Fibroblast of pulmonary artery (primary cell): Measurements from ENCODE around the gene MANEA.

ENCODE experiments used
- DNase-seq: peaks from one replicate; pipeline ENCODE4 v3.0.0-alpha.2; 2010; ENCODE audit warnings: low read depth
- H3K4me3 ChIP-seq: replicated peaks from 2 replicates; pipeline ENCODE4 v1.5.1; 2011; ENCODE audit warnings: low read depth, mild to moderate bottlenecking, control low read depth, low read length, moderate library complexity
- CTCF ChIP-seq: IDR thresholded peaks from 2 replicates; pipeline ENCODE4 v1.5.1; 2011; ENCODE audit warnings: mild to moderate bottlenecking, control low read depth, low read length, inconsistent platforms; ENCODE audit errors: missing control alignments

MANEA gene

GRCh38 chr6:95577304-95578105, at the start of gene MANEA:
Gene MANEA (plus strand): TSS chr6:95577535. CDS start chr6:95586440, 8,905 bp downstream.
- peak within 1 kb of the TSS; percentile 87 for H3K4me3 ChIP-seq
- peak; percentile 88 for DNase-seq
- TF ChIP-seq CTCF: no peak

GRCh38 chr6:95529762-95530161, 47.6 kb upstream of the MANEA start:
- no peak for TF ChIP-seq CTCF
- H3K4me3 ChIP-seq: no peak overlapping the region
- DNase-seq: no peak

GRCh38 chr6:95530176-95530819, 47.0 kb upstream of the MANEA start:
- DNase-seq: no peak
- no peak for TF ChIP-seq CTCF
- H3K4me3 ChIP-seq: no peak overlapping the region

GRCh38 chr6:95543798-95544197, 33.5 kb upstream of the MANEA start:
- H3K4me3 ChIP-seq: no peak overlapping the region
- no peak for TF ChIP-seq CTCF
- DNase-seq: no peak

- no peak overlapping the region for H3K4me3 ChIP-seq
- DNase-seq: no peak
- TF ChIP-seq CTCF: no peak
These were observed 32.7 kb upstream of the MANEA start for GRCh38 chr6:95544517-95545225.

- TF ChIP-seq CTCF: no peak
- peak; percentile 7 for DNase-seq
- no peak overlapping the region for H3K4me3 ChIP-seq
These were observed 32.1 kb upstream of the MANEA start for GRCh38 chr6:95545226-95545625.
